HG03432 (cell line): Measurements from ENCODE around the gene PRKCA.
"Not testable (repeated sequence)": the region's sequence is repeated elsewhere in the genome, so short reads cannot be mapped to it uniquely, and the experiment has no call there.

ENCODE experiments used
- ATAC-seq: cut with Tn5 transposase; IDR thresholded peaks from one replicate; pipeline ENCODE4 v1.9.1; 2021; ENCODE audit warnings: mild to moderate bottlenecking, moderate library complexity; ENCODE audit not compliant: unreplicated experiment

The PRKCA gene

DNA sequence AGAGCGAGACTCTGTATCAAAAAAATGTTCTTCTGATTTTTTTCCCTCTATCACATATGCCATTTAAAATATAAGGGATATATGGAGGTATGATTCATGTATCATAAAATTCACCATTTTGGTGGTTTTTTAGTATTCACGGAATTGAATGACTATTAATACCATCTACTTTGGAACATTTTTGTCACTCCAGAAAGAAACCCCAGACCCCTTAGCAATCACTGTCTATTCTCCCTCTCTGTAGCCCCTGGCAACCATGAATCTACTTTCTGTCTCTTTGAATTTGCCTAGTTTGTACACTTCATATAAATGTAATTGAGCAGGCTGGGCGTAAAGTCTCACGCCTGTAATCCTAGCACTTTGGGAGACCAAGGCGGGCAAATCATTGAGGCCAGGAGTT, 75.9 kb downstream of the PRKCA start:
- ATAC-seq, result no peak

DNA sequence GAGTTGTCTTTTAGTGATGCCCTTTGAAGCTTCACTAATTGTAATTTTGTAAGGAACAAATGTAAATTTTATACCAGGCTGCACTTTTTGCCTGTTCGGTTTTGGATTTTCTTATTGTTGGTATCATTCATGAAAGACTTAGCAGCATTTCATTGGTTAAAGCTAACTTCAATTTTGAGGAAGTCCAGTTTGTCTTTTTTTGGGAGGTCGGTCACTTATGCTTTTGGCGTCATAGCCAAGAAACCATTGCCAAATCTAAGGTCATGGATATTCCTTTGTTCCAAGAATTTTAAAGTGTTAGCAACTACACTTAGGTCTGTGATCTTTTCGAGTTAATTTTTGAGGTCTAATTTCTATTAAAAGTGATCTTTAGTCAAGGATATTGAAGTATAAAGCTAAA, 77.1 kb downstream of the PRKCA start:
- ATAC-seq, result no peak

DNA sequence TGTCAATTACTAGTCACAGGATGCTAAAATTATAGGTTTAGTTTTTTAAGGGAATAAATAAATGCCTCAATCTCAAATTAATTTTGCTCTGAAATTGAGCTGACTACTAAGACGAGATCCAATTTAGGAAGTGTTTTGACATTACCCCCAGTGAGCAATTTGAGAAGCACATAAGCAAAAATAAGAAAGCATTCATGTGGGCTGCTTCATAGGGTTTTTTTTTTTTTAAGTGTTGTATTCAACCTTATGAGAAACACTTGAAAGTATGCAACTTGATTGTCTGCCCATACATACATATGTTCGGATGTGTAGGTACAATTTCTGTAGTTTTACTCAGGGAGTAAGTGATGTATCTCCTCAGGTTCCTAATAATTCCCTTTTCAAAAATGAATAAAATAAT, 77.6 kb downstream of the PRKCA start:
- no peak for ATAC-seq

DNA sequence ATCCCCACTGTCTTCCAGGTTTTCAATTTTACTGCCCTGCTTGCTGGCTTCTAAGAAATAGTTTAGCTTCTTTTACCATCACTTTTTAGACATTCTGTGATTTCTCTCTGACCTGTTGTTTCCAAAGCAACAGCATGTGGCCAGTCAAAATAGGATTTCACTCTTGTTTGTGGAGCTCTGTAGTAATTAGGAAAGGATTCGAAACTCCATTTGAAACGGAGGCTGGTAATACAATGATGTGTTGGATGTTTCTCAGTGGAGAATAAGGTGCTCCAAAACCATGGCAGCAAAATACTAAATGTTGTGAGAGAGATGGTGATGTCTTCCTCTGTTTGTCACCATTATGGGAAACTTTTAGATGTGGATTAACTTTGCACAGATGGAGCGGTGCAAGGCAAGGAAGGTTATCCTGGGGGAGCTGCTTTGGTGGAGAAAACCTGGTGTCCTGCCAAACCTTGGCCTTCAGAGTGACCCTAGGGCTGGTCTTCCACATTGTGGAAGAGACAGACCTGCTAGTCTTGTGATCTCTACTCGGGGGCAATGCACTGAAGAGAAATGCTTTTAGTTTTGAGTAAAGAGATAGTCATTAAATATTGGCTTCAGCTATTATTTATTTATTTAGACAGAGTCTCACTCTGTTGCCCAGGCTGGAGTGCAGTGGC, 79.4 kb downstream of the PRKCA start:
- no peak for ATAC-seq

DNA sequence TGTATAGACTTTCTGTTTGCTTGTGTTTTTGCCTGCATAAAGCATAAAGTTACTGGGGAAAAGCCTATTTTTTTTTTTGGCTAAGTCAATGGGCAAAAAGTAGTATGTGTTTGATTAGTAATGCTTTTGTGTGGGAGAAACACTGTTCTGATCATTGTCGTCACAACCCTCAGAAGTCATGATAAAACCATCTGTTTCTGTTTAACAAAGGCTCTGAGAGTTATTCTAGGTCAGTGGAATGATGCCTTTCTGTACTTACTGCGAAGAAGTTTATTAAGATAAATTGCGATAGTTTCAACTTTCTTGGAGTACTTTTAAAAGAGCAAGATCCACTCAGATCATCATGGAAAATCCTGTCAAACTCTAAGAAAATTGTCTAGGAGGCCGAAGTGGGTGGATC, 80.9 kb downstream of the PRKCA start:
- no peak for ATAC-seq

DNA sequence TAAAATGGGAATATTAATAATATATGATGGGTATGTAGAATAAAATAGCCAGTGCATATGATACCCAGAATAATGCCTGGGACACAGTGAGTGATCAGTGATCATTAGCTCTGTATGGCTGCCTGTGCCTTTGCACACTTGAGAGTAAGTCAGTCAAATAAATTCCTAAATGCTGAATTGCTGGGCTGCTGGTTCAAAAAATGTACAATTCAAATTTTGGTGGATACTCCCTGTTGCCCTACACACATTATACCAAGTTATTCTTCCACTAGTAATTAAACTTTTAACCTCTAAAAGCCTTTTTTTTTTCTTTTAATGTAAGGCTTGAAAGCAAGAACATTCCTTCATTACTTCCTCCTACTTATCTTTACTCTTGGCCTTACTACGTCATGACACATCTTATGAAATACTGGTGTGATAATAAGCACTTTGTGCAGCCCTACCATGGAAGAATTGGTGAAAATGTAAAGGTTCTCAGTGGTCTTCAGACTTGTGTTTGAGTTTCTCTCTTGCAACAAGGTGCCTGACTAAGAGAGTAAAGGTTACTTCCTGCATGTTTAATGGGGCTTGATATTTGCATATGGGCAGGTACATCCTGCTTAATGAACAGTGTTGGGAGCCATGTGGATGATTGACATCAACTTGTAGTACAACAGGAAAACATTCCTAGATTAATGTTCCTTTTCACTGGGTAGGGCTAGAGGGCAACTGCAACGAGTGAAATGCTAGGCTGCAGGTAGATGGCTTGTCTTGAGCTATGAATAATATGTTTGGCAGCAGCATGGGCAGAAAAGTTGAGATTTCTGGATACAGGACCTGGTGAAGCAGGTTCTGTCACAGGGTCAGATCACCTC, 84.3 kb downstream of the PRKCA start:
- ATAC-seq, result no peak

DNA sequence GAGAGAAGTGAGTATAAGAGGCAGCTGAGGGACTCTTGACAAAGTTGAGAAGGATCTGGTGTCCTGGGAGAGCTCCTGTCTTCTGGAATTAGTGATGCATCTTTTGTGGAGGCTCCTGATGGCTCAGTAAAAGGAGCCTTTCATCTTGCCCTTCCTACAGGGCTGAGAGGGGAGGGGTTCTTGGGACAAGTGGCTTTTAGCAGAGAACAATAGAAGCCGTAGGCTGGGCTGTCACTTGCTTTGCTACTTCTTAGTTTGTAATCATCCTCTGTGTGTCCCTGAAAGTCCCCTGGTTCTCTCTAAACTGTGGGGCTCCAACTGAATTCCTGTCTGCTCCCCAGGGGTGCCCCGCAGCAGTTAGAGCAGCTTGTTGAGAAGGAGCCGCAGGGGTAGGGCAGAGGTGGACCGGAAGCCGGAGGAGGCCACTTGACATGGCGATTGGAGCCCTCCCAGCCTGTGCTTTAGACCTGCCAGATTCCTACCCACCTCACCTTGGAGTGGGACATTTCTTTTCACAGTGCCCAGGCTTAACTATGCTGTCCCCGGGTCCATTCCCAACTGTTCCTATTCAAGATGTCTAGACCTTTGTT, 85.1 kb downstream of the PRKCA start:
- no peak for ATAC-seq

DNA sequence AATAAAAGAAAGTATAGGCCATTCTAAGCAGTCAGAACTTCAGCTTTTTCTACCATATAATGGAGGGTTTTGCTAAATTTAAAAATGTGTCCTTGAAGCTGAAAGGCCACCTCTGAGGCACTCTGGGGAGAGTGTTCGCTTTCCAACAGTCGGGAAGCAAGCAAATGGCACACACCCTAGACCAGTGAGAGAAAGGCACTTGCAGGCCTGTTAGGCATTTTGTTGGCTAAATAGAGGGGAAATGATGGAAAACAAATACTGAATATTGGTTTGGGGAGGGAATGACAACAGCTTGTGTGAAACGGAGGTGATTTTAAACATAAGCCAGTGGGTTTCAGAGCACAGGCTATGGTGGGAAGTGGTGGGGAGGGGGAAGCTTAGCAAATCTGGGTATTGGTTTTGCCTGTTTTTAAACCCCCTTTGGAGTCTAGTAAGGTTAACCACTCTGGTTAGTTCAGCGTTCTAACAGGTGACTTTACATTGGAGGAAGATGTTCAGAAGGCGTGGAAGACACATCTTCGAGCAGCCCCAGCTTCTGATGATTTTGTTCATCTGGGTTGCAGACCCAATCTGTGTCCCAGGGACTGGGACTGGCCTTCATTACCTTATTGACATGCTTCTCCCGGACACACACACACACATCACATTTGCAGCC, 90.5 kb downstream of the PRKCA start:
- ATAC-seq, result no peak

DNA sequence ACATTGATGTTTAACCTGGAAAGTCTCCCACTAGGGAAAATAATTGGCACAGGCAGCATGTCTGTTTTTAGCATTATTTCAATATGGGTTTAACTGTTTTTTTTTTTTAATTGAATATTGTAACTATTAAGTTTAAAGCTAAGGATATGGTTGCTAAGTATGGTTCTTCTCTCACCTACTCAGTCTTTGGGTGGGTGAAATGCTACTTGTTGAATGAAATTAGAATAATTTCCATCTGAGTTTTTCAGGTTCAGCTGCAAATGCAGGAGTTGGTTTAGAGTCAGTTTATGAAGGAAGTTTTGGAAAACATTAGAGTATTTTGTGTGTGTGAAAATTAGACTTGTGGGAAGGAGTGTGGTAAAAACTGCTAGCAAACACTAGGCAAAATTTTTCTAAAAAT, 93.5 kb downstream of the PRKCA start:
- ATAC-seq, result no peak

DNA sequence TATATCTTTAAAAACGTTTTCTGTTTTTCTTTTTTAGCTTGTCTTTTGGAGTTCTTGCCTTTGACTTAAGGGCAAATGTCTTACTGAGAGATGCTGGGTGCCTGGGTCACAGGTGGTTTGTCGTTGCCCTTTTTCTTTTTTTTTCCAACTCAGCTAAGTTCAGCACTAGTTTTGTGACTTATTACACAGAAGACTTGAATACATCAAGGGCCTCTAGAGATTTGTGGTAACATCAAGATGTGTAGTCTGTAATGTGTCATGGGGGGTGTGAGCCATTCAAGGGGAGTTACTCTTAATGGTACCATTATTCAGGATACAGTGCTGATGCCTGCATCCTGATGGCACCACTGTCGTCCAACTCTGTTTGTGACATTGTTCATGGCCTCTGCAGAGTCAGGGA, 95.1 kb downstream of the PRKCA start:
- ATAC-seq, result no peak

DNA sequence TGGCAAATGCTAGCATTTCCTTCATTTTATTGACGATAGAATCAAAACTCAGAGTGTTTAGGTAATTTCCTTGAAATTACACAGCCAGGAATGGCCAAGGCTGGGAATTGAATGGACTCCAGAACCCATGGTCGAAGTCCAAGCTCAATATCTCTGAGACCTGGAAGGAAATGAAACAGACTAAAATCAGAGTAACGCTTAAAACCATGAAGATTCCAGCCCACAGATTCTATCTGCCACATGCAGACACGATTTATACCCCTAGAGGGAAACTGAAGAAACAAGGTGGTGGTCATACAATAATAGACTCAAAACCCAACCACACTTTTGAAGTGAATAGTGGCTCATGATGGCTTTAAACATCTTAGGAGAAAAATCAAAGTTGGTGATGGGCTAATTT, 95.6 kb downstream of the PRKCA start:
- ATAC-seq, result no peak

DNA sequence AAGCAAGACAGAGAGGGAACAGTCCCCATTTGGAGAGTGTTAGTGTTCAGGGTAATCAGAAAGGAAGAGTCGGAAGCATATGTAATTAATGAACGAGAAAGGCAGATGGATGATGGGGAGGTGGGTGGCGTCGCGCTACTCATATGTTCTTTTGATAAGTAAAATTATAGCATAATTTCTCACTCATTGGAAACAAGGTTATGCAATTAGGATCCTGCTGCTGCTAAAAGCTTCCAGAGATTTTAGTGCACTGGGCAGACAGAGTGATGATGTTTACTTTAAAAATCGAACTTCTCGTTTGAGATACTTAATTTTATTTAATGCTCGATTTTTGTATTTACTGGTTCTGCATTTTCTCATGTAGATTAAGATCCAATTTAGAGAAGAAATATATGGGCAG, 96.2 kb downstream of the PRKCA start:
- ATAC-seq, result no peak

DNA sequence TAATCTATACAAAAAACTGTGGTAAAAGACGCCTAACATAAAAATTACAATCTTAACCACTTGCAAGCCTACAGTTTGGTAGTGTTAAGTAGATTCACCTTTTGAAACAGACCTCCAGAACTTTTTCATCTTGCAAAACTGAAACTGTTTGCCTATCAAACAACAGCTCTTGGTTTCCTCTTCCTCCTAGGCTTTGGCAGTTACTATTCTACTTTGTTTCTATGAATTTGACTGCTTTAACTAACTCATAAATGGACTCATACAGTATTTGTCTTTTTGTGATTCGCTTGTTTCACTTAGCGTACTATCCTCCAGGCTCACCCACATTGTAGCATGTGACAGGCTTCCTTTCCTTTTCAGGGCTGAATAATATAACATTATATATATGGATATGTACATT, 97.0 kb downstream of the PRKCA start:
- ATAC-seq, result no peak

DNA sequence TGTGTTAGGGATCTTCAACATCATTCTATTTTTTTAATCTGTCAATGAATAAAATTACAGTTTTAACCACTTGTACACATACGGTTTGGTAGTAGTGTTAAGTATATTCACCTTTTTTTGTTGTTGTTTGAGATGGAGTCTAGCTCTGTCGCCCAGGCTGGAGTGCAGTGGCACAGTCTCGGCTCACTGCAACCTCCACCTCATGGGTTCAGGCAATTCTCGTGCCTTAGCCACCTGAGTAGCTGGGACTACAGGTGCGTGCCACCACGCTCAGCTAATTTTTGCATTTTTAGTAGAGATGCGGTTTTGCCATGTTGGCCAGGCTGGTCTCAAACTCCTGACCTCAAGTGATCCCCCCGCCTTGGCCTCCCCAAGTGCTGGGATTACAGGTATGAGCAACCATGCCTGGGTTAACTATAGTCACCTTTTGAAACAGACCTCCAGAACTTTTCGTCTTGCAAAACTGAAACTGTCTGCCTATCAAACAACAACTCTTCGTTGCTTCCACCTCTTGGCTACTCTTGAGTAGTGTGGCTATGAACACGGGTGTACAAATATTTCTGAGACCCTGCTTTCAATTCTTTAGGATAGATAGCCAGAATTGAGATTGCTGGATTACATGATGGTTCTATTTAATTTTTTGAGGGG, 97.8 kb downstream of the PRKCA start:
- ATAC-seq, result not testable (repeated sequence)

DNA sequence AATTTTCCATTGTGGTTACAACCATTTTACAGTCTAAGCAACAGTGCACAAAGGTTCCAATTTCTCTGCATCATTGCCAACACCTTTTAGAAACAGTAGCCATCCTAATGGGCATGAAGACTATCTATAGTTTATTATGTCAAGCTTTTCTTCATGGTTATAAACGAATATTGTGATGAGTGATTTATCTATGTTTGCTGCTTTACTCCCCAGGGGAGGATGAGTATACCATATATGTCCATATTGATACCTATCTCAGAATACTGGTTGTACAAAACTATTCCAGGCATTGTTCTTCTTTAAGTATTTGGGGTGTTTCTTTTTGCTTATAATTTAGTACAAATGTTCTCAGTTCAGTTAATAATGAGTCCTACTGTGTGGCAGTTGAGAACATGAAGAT, 98.3 kb downstream of the PRKCA start:
- no peak for ATAC-seq

DNA sequence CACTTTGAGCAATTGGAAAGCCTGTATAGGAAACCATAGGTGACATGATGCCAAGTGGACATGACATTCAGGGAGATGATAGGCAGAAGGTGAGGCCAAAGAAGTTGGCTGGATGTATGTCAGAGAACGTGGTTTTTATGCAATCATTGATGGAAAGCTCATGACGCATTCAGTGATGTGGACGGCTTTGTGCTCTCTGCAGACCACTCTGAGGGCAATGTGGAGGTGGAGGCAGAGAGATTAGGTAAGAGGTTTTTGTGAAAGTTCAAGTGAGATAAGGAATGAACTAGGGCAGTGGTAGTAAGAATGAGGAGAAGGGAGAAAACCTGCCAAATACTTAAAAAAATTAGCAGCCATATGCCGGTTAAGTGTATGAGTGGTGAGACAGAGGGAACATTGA, 99.0 kb downstream of the PRKCA start:
- ATAC-seq, result no peak

DNA sequence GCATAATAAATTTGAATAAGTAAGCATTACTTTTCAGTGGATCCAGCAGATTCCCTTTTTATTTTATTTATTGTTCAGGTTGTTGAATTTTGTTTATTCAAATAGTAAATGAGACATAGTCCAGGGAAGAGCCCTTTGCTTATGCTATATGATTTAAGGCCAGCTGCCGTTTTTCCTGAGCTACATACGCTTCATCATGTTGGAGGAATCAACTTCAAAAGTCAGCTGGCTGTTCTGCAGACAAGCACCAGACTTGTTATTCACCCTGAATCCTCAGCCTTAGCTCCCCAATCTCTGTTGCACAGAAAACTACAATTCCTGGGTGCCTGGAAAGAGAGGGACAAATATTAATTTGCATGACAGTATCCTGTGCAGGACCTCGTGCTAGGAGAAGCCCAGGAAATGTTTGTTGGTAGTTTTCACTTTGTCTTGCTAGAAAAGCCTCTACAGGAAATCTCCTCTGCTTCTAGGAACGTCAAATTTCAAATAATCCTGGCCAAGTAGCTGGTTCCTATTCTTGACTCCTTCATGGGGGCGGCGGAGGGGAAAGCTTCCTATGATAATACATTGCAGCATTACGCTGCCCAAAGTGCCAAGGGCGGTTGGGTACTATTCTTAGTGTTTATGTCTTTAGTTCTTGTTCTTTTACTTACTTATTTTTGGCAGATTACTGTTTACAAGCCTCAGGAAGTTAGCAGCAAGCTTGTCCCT, 101.6 kb downstream of the PRKCA start:
- no peak for ATAC-seq

DNA sequence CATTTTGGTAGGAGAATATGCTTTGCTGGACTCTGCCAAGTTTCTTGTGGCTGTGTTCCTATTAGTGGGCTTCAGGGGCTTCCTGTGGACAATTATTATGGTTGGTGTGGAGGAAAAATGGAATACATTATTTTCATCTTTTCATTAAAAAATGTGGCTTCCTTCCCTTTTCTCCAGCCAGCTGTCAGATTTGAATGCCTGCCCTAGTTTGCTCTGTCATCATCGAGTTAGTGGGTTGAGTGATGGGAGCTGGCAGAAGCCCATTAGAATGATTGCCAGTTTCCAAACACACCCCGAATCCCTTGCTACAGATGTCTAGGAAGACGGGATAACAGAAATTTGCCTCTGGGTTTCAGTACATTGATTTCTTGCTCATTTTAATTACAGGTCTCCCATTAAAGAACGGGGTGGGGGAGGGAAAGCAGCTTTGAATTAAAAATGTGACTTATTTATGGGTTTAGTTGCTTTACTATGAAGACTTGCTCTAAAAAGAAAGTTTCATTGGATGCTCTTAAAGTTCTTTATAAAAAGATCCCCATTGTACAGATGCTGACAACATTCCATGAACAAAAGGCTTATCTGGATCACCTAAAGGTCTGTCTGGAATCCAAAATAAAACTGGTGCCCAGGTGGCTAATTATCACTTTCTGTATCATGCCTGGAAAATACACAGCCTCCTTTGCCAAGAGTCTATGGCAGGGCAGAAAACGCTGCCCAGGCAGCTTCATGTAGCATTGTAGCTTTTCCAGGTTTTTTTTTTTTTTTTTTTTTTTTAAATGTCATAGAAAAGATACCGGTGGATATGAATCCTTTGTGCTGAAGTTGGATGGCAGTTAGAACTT, 103.6 kb downstream of the PRKCA start:
- ATAC-seq, result no peak
